Left forelimb (tissue), 1 donor: ENCODE results near the gene CHMP3.
"Not testable (repeated sequence)": the region's sequence is repeated elsewhere in the genome, so short reads cannot be mapped to it uniquely, and the experiment has no call there.

ENCODE experiments used
- DNase-seq: peaks from one replicate; pipeline ENCODE4 v3.0.0-alpha.2; 2018; ENCODE audit warnings: low spot score

CHMP3 gene

DNA sequence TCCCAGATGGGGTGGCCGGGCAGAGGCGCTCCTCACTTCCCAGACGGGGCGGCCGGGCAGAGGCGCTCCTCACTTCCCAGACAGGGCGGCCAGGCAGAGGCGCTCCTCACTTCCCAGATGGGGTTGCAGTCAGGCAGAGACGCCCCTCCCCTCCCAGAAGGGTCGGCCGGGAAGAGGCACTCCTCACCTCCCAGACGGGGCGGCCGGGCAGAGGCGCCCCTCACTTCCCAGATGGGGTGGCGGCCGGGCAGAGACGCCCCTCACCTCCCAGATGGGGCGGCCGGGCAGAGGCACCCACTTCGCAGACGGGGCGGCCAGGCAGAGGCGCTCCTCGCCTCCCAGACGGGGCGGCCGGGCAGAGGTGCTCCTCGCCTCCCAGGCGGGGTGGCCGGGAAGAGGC is 13.8 kb downstream of the CHMP3 start:
- DNase-seq, result not testable (repeated sequence)

DNA sequence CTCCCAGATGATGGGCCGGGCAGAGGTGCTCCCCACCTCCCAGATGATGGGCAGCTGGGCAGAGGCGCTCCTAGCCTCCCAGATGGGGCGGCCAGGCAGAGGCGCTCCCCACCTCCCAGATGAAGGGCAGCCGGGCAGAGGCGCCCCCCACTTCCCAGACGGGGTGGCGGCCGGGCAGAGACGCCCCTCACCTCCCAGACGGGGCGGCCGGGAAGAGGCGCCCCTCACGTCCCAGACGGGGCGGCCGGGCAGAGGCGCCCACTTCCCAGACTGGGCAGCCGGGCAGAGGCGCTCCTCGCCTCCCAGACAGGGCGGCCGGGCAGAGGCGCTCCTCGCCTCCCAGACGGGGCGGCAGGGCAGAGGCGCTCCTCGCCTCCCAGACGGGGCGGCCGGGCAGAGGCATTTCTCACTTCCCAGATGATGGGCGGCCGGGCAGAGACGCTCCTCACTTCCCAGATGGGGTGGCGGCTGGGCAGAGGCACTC is 14.3 kb downstream of the CHMP3 start:
- DNase-seq, result not testable (repeated sequence)

DNA sequence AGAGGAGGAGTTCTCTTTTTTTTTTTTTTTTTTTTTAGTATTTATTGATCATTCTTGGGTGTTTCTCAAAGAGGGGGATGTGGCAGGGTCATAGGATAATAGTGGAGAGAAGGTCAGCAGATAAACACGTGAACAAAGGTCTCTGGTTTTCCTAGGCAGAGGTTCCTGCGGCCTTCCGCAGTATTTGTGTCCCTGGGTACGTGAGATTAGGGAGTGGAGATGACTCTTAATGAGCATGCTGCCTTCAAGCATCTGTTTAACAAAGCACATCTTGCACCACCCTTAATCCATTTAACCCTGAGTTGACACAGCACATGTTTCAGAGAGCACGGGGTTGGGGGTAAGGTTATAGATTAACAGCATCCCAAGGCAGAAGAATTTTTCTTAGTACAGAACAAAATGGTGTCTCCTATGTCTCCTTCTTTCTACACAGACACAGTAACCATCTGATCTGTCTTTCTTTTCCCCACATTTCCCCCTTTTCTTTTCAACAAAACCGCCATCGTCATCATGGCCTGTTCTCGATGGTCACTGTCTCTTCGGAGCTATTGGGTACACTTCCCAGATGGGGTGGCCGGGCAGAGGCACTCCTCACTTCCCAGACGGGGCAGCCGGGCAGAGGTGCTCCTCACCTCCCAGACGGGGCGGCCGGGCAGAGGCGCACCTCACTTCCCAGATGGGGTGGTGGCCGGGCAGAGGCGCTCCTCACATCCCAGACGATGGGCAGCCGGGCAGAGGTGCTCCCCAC is 14.9 kb downstream of the CHMP3 start:
- not testable (repeated sequence) for DNase-seq

DNA sequence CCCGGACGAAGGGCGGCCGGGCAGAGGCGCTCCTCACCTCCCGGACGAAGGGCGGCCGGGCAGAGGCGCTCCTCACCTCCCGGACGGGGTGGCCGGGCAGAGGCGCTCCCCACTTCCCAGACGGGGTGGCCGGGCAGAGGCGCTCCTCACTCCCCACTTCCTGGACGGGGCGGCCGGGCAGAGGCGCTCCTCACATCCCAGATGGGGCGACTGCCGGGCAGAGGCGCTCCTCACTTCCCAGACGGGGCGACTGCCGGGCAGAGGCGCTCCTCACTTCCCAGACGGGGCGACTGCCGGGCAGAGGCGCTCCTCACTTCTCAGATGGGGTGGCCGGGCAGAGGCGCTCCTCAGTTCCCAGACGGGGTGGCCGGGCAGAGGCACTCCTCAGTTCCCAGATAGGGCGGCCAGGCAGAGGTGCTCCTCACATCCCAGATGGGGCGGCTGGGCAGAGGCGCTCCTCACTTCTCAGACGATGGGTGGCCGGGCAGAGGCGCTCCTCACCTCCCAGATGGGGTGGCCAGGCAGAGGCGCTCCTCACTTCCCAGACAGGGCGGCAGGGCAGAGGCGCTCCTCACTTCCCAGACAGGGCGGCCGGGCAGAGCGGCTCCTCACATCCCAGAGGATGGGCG is 17.8 kb downstream of the CHMP3 start:
- not testable (repeated sequence) for DNase-seq

DNA sequence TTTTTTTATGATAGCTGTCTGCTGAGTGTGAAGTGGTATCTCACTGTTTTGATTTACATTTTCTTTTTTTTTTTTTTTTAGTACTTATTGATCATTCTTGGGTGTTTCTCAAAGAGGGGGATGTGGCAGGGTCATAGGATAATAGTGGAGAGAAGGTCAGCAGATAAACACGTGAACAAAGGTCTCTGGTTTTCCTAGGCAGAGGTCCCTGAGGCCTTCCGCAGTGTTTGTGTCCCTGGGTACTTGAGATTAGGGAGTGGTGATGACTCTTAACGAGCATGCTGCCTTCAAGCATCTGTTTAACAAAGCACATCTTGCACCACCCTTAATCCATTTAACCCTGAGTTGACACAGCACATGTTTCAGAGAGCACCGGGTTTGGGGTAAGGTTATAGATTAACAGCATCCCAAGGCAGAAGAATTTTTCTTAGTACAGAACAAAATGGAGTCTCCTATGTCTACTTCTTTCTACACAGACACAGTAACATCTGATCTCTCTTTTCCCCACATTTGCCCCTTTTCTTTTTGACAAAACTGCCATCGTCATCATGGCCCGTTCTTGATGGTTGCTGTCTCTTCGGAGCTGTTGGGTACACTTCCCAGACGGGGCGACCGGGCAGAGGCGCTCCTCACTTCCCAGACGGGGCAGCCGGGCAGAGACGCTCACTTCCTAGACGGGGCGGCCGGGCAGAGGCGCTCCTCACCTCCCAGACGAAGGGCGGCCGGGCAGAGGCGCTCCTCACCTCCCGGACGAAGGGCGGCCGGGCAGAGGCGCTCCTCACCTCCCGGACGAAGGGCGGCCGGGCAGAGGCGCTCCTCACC is 18.8 kb downstream of the CHMP3 start:
- not testable (repeated sequence) for DNase-seq

DNA sequence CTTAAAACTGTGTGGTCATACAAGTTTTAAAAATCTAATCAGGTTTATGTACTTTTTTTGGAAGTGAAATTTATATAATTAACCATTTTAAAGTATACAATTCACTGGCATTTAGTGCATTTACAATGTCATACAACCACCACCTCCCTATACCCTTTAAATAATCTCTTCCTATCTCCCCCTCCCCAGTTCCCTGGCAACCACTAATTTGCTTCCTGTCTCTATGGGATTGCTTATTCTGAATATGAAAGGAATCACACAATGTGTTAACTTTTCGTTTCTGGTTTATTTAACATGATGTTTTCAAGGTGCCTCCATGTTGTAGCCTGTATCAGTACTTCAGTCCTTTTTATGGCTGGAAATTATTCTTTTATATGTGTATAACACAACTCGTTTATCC is 19.4 kb downstream of the CHMP3 start:
- DNase-seq, result no peak

DNA sequence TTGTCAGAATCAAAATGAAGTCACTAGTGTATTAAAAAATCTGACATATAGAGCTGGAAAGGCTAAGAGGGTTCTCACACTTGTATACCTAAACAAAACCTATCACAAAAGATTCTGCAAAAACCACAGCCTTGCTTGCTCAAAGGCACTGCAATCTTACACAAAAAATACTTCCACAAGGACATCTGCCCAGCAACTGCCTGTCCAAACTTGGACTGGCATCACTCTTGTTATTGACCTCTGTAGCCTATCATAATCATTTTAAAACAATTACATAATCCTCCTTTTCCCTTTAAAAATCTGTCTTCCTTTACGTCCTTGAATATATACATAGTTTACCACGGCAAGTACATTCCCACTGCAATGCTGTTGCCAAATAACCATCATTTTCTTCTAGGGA is 19.9 kb downstream of the CHMP3 start:
- no peak for DNase-seq

DNA sequence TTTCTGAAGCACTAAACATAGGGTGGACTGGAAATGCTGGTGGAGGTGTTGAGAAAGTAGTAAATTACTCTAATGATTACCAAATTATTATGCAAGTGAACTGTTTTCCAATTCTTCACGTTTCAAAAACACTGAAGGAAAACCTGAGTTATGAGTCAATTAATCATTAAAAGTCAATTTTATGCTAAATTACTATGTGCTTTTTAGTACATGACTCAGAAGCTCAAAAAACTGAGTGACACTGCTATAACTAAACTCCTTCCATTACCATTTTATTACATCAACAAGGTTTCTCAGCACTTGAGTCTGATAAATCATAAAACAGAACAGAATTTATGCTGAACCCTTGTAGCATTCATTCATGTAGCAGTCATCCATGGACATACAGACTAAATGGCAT is 20.4 kb downstream of the CHMP3 start:
- DNase-seq, result no peak

DNA sequence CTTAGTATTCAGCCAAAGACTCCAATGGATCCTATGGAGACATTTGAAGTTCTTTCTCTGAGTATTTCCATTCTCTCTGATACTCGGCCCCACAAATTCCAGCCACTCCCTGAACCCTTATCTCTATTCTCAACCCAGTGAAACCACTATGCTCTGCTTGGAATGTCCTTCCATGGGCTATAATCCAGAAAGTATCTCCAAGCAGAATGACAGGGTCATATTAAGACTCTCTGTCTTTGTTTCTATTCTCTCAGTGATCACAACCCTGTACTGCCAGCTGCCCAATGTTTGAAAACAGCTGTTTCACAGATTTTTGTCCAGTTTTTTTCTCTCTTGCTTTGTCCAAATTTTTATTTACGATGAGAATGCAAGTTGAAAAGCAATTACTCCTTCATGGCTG is 21.9 kb downstream of the CHMP3 start:
- DNase-seq, result no peak

DNA sequence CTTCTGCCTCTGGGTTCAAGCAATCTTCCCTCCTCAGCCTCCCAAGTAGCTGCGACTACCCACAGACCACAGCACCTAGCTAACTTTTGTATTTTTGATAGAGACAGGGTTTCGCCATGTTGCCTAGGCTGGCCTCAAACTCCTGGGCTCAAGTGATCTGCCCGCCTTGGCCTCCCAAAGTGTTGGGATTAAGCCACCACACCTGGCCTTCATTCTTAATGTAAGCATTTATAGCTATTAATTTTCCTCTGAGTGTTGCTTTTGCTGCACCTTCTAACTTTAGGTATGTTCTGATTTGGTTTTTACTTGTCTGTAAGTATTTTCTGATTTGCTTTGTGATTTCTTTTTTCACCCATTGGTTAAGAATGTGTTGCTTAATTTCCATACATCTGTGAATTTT is 29.7 kb downstream of the CHMP3 start:
- DNase-seq, result no peak

DNA sequence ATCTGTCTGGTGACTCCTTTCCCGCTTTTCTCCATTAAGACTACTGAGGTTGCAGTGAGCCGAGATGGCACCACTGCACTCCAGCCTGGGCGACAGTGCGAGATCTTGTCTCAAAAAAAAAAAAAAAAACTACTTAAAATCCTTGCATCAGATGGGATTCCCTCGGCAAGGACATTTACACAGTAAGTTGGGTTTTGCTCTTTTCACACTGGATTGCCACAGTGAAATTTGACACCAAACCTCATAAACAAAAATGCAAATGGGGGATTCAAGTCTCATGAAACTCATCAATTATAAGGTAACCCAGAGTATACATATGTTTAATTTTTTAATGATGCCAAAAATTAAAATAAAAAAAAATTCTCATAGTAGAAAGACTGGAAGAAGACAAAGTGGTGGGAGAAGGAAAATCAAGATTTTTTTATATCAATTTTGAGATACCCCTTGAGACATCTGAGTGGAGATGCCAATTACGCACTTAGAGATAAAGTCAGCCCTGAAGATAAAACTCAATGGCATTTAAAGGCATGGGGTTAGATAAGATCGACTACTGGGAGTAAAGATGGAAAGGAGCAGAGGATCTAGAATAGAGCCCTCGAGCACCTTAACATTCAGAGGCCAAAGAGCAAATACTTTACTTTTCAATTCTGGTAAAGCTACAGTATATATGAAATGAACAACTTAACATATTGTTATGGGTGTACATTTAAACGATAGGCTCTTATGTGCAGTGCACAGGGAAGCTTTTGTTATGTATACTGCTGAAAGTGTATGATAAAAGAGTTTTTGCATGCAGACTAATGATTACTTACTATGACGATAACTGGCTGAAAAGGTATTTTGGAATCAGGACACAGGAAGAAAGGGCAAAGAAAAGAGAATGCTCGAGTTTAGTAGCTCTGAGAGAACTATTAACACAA is 37.6 kb downstream of the CHMP3 start:
- no peak for DNase-seq

DNA sequence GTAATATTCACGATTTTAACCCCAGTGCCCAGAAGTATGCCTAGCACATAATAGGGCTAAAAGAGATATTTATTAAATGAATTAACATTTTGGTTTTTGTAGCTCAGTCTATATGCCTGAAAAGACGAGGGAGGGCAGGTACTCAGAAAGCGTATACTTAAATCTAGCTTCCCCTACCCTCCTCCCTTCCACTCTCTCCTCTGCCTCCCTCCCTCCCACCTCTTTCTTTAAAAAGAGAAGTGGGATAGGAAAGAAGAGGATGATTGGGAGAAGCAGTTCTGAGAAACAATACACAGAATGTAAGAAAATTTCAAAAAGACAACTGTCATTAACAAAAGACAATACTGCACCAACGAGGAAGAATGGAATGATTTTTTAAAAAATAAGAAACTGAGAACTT is 39.8 kb downstream of the CHMP3 start:
- no peak for DNase-seq

DNA sequence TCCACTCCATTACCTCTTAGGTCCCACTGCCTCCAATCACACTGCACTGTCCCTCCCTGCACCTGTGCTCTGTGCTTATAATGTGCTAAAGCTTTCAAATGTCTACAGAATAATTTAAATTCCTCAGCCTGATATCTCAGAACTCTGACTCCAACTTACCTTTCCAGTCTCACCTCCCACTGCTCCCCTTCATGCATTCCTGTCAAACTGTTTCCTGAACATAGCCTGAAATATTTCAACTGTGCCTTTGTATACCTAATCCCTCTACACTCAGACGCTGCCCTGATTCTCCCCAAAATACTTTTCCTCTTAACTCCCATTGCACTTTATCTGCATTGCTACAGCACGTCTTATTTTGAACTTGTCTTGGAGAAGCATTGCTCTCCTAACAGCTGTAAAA is 40.5 kb downstream of the CHMP3 start:
- no peak for DNase-seq

DNA sequence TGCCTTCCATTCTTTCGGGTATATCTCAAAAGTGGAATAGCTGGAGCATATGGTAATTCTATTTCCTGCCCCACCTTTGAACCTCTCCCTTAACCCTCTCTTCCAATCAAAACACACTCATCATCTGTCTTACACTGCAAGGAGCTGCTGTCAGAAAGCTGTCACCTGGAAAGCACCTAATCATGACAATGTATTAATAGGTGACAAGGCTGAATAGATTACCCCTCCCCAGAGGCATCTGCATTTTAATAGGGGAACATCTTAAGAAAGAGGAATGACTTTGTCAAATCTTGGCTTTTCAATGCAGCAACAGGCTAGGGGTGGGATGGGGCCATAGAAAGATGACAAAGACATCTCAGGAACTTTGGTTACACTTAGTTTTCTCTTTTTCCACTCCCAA is 41.3 kb downstream of the CHMP3 start:
- DNase-seq, result no peak

DNA sequence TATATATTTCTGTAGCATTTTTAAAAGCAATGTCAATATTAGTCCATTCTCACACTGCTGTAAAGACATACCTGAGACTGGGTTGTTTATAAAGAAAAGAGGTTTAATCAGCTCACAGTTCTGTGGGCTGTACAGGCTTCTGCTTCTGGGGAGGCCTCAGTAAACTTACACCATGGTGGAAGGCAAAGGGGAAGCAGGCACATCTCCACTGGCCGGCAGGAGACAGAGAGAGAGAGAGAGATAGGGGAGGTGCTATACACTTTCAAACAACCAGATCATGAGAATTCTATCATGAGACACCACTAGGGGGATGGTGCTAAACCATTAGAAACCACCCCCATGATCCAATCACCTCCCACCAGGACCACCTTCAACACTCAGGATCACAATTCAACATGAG is 43.1 kb downstream of the CHMP3 start:
- DNase-seq, result no peak

DNA sequence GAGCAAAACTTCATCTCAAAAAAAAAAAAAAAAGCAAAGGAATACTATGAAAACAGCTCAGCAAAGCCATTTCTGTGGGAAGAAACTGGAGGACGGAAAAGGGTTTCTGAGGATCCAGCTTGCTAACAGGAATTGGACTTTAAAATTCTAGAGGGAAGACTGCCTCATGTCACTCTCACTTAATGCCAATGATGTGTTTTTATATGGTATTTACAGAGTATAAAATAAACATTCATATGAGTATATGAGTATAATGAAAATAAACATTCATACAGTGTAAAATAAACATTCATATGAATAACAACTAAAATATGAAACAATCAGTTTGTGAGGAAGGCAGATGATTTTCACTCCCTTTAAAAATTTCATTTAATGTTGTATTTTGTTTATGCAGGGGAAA is 43.9 kb downstream of the CHMP3 start:
- no peak for DNase-seq

DNA sequence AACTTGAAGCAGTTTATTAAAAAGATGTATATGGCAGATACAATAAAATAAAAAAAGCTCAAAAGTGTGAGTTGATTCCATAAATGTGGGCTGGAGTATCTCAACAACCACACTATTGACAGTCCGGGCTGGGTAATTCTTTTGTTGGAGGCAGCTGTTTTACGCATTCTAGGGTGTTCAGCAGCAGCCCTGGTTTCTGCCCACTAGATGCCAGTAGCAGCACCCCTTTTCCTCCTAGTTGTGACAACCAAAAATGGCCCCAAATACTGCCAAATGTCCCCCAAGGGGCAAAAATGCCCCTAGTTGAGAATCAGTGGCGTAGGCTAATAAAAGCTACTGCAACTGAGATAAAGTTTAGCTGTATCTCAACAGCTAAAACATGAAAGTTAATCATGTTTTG is 44.8 kb downstream of the CHMP3 start:
- DNase-seq, result no peak

DNA sequence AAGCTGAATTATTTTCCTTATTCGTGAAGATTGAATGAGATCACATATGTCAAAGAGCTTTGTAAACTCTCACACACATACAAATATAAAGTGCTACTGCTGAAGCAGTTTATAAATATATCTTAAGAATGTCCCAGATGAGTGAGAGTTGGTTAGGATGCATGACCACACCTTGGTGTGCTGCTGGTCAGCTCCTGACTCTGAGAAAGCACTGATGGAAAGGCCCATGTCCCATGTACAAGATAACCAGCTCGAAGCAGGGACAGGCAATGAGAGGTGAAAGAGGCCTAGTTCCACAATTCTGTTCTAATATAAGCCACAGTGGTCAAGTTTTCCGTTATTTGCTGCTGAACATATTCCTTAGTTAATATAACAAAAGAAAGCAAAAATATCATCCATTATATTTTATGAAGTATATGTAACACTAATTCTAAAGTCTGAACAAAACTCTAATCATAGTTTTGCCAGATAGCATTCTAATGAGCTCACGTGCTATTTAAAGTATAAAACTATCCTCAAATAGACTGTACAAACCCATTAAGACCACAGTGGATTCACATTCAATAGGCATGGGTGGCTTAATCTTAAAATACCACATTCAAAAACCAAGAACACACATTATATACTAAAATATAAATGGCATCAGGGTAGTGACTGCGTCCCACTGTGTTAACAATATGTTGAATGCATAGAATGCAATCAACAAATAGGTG is 49.1 kb downstream of the CHMP3 start:
- no peak for DNase-seq

DNA sequence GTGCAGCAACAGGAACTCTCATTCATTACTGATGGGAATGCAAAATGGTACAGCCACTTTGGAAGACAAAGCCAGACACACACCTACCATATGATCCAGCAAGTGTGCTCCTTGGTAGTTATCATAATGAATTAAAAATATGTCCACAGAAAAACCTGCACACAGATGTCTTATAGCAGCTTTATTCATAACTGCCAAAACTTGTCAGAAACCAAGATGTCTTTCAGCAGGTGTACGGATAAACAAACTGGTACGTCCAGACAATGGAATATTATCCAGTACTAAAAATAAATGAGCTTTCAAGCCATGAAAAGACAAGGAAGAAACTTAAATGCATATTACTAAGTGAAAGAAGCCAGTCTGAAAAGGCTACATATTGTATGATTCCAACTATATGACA is 50.4 kb downstream of the CHMP3 start:
- no peak for DNase-seq

DNA sequence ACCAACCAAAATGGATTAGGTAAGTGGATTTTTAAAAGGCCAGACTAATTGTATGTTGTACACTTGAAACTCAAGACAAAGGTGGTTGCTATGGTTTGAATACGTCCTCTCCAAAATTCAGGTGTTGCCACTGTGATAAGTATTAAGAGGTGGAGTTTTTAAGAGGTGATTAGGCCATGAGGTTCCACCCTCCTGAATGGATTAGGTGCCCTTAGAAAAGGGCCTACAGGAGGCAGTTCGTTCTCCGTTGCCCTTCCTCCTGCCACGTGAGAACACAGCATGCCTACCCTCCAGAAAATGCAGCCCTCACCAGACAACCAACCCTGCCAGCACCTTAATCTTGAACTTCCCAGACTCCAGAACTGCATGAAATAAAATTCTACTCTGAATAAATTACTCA is 51.2 kb downstream of the CHMP3 start:
- DNase-seq, result no peak

DNA sequence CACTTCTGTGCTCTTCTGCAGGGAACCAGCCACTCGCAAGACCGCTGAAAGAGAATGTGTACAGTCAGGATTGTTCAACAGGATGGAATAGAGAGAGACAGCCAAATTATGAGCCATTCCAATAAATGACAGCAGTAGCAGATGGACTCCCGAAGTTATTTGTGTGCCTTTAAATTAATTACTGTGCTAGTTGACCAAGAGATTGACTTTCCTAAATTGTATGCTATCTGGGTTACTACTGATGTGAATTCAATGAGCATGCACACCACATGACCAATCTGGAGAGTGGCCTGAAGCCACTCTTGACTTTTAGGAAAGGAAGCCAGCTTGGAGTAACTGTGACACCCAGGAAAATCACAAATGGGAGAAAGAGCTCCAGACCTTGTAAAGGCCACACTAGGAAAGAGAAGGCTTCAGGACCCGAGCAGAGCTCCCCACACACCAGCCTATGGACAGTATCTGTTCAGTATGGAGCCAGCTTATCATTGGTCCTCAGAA is 52.8 kb downstream of the CHMP3 start:
- no peak for DNase-seq
